GM23248 (cell line): ENCODE data around the gene SMIM29. TPM values are rescaled to one million over a fixed set of nuclear protein-coding genes. Genes with fewer than 3 reads are reported as not detected.
"Not testable (repeated sequence)": the region's sequence is repeated elsewhere in the genome, so short reads cannot be mapped to it uniquely, and the experiment has no call there.

Source experiments
- DNase-seq: peaks from one replicate; pipeline ENCODE4 v3.0.0-alpha.2; 2015
- H2AFZ ChIP-seq: fragments of 200-600 bp; sonication (generic); 2 replicates; pipeline ENCODE4 v1.6.1; 2016; ENCODE audit warnings: antibody characterized with exemption
- H3F3A ChIP-seq: fragments of 200-600 bp; sonication (generic); 2 replicates; pipeline ENCODE4 v1.6.1; 2016; ENCODE audit warnings: mild to moderate bottlenecking, antibody characterized with exemption, mixed run types; ENCODE audit not compliant: insufficient read depth
- H3K27ac ChIP-seq: fragments of 200-600 bp; sonication (generic); 2 replicates; pipeline ENCODE4 v1.5.1; 2016; ENCODE audit warnings: mild to moderate bottlenecking
- H3K27me3 ChIP-seq: fragments of 200-600 bp; sonication (generic); replicated peaks from 2 replicates; pipeline ENCODE4 v1.6.1; 2016; ENCODE audit warnings: mild to moderate bottlenecking; ENCODE audit not compliant: insufficient read depth
- H3K36me3 ChIP-seq: fragments of 200-600 bp; sonication (generic); 2 replicates; pipeline ENCODE4 v1.6.1; 2016; ENCODE audit warnings: low read depth, mild to moderate bottlenecking
- H3K4me1 ChIP-seq: fragments of 200-600 bp; sonication (generic); 2 replicates; pipeline ENCODE4 v1.6.1; 2016; ENCODE audit warnings: mild to moderate bottlenecking; ENCODE audit not compliant: insufficient read depth
- H3K4me2 ChIP-seq: fragments of 200-600 bp; sonication (generic); one replicate; pipeline ENCODE4 v1.6.1; 2016; ENCODE audit warnings: mild to moderate bottlenecking; ENCODE audit not compliant: unreplicated experiment
- H3K4me3 ChIP-seq: fragments of 200-600 bp; sonication (generic); 2 replicates; pipeline ENCODE4 v1.5.1; 2016; ENCODE audit warnings: mild to moderate bottlenecking
- H3K79me2 ChIP-seq: fragments of 200-600 bp; sonication (generic); 2 replicates; pipeline ENCODE4 v1.6.1; 2016; ENCODE audit warnings: mild to moderate bottlenecking; ENCODE audit not compliant: insufficient read depth
- H3K9ac ChIP-seq: fragments of 200-600 bp; sonication (generic); 2 replicates; pipeline ENCODE4 v1.6.1; 2016; ENCODE audit warnings: mild to moderate bottlenecking
- H3K9me2 ChIP-seq: fragments of 200-600 bp; sonication (generic); 2 replicates; pipeline ENCODE4 v1.6.1; 2016; ENCODE audit warnings: mixed run types, mild to moderate bottlenecking, moderate library complexity; ENCODE audit not compliant: insufficient read depth
- H3K9me3 ChIP-seq: fragments of 200-600 bp; sonication (generic); one replicate; pipeline ENCODE4 v1.6.1; 2017; ENCODE audit warnings: low read depth
- H4K20me1 ChIP-seq: fragments of 200-600 bp; sonication (generic); 2 replicates; pipeline ENCODE4 v1.6.0; 2016; ENCODE audit not compliant: insufficient read depth
- EZH2 ChIP-seq: fragments of 200-600 bp; sonication (generic); IDR thresholded peaks from 2 replicates; pipeline ENCODE4 v1.6.1; 2018; ENCODE audit warnings: antibody characterized with exemption, mild to moderate bottlenecking; ENCODE audit not compliant: insufficient read depth, poor library complexity, severe bottlenecking
- EZH2phosphoT487 ChIP-seq: fragments of 200-600 bp; sonication (generic); IDR thresholded peaks from 2 replicates; pipeline ENCODE4 v1.6.1; 2018; ENCODE audit warnings: antibody characterized with exemption, moderate library complexity, mild to moderate bottlenecking, low read depth; ENCODE audit not compliant: insufficient read depth
- WGBS, 2 experiments: methylation state at CpG; one replicate each; pipeline ENCODE4 v1.1.6; 2015 to 2017; ENCODE audit warnings: low lambda C conversion rate in 2 of 2, low coverage in 1 of 2; ENCODE audit errors: missing lambda C conversion rate in 2 of 2; 5-methylcytosine and 5-hydroxymethylcytosine counted together
- in situ Hi-C: fragments of 300-500 bp; cut with MboI; formaldehyde crosslinking; loops from 2 replicates; pipeline ENCODE4 v1.15.0; 2020
- polyA plus RNA-seq: library from polyadenylated mRNA; unstranded; fragments of >200 nt; fragmentation: Nextera tagmentation; extraction: Ambion mirVana; gene quantifications from 2 replicates; pipeline ENCODE4 v1.2.1, GENCODE V29; 2016
- total RNA-seq: library from RNA; depleted of rRNA; stranded (reverse); fragments of >200 nt; shearing (Covaris generic); gene quantifications from 2 replicates; pipeline ENCODE4 v1.2.3, GENCODE V29; 2014

SMIM29 gene
- total and polyA plus RNA-seq, 2 experiments from 2014 or later, result 35.1 to 55.1 TPM

- 79 to 80% methylated on average over 17 of the region's 17 CpGs for WGBS, 2 experiments
- in situ Hi-C loops, result no loop called here
- no peaks in the 10 kb centered on the region for H3K9me2 ChIP-seq
- no peaks in the 10 kb centered on the region for H3K79me2 ChIP-seq
- TF ChIP-seq EZH2 (no peak), EZH2phosphoT487 (no peak)
- no peaks in the 10 kb centered on the region; the same call in 1 of the 2 replicates for H3K36me3 ChIP-seq
- no peak for DNase-seq
- H3K4me2 ChIP-seq, result no peak overlapping the region
- H3K4me3 ChIP-seq, result no peak overlapping the region
- H3F3A ChIP-seq, result no peaks in the 10 kb centered on the region
- no peaks in the 10 kb centered on the region for H3K4me1 ChIP-seq
- no peak overlapping the region for H3K9ac ChIP-seq
- no peaks in the 10 kb centered on the region for H4K20me1 ChIP-seq
- H3K27ac ChIP-seq, result no peak overlapping the region
- H2AFZ ChIP-seq, result no peak overlapping the region
- H3K9me3 ChIP-seq, result no peaks in the 10 kb centered on the region
- no peaks in the 10 kb centered on the region for H3K27me3 ChIP-seq
Measured at GRCh38 chr6:34260576-34261267, 11.9 kb upstream of the SMIM29 start.

GRCh38 chr6:34259529-34260069 lies 10.8 kb upstream of the SMIM29 start:
- H3K79me2 ChIP-seq, result no peaks in the 10 kb centered on the region
- no peaks in the 10 kb centered on the region for H4K20me1 ChIP-seq
- no peaks in the 10 kb centered on the region for H3K9me2 ChIP-seq
- H3K27ac ChIP-seq, result no peak overlapping the region
- H3K9ac ChIP-seq, result no peak overlapping the region
- H3K36me3 ChIP-seq, result no peaks in the 10 kb centered on the region; the same call in 1 of the 2 replicates
- DNase-seq, result no peak
- H2AFZ ChIP-seq, result no peak overlapping the region
- H3K27me3 ChIP-seq, result no peaks in the 10 kb centered on the region
- no peaks in the 10 kb centered on the region for H3K4me1 ChIP-seq
- WGBS, 2 experiments, result 87 to 91% methylated on average over 6 of the region's 6 CpGs
- TF ChIP-seq EZH2, result no peak
- no peak for TF ChIP-seq EZH2phosphoT487
- H3F3A ChIP-seq, result no peaks in the 10 kb centered on the region
- no peak overlapping the region for H3K4me2 ChIP-seq
- no peak overlapping the region for H3K4me3 ChIP-seq
- in situ Hi-C loops, result loop anchor here (10.0 kb wide), 2 partner anchors 125 to 155 kb away; no protein-coding TSS in a partner anchor
- no peaks in the 10 kb centered on the region for H3K9me3 ChIP-seq

- H3K4me1 ChIP-seq, H3K4me3 ChIP-seq, H3K4me2 ChIP-seq, H3K36me3 ChIP-seq, H3K27ac ChIP-seq, H3F3A ChIP-seq, H3K9me3 ChIP-seq, DNase-seq, H3K9me2 ChIP-seq, H3K27me3 ChIP-seq, H4K20me1 ChIP-seq, H3K9ac ChIP-seq, H2AFZ ChIP-seq: not testable (repeated sequence)
- peaks cover 19% of the 10 kb centered on the region for H3K79me2 ChIP-seq
- WGBS, 2 experiments, result 89 to 98% methylated on average over 2 of the region's 2 CpGs
- in situ Hi-C loops, result loop anchor here (10.0 kb wide), 2 partner anchors 132 to 162 kb away; no protein-coding TSS in a partner anchor
Measured at GRCh38 chr6:34252395-34252794, 3.6 kb upstream of the SMIM29 start.

DNA sequence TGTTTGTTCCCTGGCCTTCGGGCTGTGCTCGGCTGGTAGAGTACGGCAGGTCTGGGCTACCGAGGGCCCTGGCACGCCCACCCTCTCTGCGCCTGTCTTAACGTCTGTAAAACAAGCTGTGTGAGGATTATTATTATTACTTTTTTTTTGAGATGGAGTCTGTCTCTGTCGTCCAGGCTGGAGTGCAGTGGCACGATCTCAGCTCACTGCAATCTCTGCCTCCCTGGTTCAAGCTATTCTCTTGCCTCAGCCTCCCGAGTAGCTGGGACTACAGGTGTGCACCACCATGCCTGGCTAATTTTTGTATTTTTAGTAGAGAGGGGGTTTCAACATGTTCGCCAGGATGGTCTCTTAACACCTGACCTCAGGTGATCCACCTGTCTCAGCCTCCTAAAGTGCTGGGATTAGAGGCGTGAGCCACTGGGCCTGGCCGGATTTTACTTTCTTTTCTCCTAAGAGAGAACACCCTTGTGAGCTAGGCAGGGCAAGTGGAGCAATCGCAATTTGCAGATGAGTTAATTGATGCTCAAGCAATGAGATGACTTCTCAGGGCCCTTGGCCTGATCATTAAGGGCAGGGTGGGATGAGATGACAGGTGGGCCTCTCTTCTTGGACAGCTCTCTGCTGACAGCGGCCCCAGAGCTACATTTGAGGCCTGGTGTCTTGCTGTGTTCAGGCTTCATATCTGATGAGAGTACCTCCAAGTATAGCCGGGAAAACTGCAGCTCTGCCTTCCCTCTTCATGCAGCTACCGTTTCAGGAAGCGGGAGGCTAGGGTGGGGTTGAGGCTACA lies 859 bp upstream of the SMIM29 start:
- peaks cover 3% of the 10 kb centered on the region; the same call in 1 of the 2 replicates for H3F3A ChIP-seq
- peak overlapping the region; percentile 75 for H3K4me2 ChIP-seq
- peaks cover 19% of the 10 kb centered on the region for H3K79me2 ChIP-seq
- no peaks in the 10 kb centered on the region for H4K20me1 ChIP-seq
- H3K27ac ChIP-seq, result peak overlapping the region; percentile 62
- DNase-seq, result no peak
- H3K36me3 ChIP-seq, result no peaks in the 10 kb centered on the region
- H3K4me1 ChIP-seq, result peaks cover 8% of the 10 kb centered on the region; the same call in 1 of the 2 replicates
- no peaks in the 10 kb centered on the region for H3K9me2 ChIP-seq
- no peak for TF ChIP-seq EZH2phosphoT487
- no peak for TF ChIP-seq EZH2
- in situ Hi-C loops, result loop anchor here (10.0 kb wide), 2 partner anchors 135 to 165 kb away; no protein-coding TSS in a partner anchor
- H3K27me3 ChIP-seq, result no peaks in the 10 kb centered on the region
- H3K9ac ChIP-seq, result peak overlapping the region; percentile 88
- WGBS, 2 experiments, result 39% methylated on average over 17 to 18 of the region's 18 CpGs
- no peaks in the 10 kb centered on the region for H3K9me3 ChIP-seq
- H3K4me3 ChIP-seq, result peak overlapping the region; percentile 83
- peak overlapping the region; percentile 87 for H2AFZ ChIP-seq
